T-helper 1 cell (primary cell): Measurements from ENCODE around the gene WASF3.
"Not testable (repeated sequence)": the region's sequence is repeated elsewhere in the genome, so short reads cannot be mapped to it uniquely, and the experiment has no call there.

Experiments
- DNase-seq, 5 donors: peaks; one replicate each; pipeline ENCODE4 v3.0.0-alpha.2; 2012 to 2020

Gene WASF3

DNA sequence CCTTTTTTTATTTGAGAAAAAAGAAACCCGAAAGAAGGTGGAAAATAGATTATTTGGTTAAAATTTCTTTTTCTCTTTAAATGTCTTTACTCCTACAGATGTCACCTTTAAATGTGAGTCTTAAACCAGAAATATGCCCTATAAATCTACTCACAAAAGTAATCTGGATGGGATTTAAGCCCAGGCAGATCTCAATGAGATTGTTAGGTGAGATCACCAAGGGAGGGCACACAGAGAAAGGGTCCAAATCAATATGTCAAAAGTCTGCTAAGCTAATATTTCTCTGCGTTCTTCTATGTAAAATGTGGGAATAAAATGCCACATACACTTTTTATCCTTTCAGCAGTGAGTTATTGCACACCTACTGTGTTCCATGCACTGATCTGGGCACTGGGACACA lies 32.9 kb downstream of the WASF3 start:
- DNase-seq = no peak

DNA sequence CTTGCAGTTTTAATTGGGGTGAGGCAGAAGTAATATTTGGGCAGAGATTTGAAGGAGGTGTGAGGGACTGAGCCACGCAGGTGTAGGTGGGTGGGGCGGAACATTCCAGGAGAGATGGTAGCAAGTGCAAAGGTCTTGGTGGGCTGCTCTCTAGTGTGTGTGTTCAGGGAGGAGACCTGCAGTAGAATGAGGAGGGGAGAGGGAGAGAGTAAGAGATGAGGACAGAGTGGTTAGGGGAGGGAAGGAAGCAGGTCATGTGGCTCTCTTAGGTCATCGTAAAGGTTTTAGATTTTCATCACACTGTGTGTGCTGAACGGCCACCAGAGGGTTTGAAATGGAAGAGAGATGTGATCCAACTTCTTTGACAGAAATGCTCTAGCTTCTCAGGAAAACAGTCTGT lies 33.5 kb downstream of the WASF3 start:
- DNase-seq = no peak

DNA sequence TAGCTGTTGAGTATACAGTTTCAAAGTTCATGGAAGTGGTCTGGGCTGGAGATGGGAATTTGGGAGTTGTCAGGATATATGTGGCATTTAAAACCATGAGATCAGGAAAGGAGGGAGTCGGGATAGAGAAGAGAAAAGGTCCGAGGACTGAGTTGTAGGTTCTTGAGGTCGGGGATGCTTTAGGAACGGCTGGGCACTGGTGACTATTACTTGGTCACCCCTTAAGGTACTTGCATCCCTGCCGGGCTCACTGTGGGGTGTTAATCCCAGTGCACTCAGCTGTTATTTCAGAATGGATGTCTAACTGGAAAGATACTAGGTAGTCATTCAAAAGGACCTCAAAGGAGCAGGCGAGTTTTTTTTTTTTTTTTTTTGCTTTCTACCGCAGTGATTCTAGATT lies 34.2 kb downstream of the WASF3 start:
- DNase-seq = no peak

DNA sequence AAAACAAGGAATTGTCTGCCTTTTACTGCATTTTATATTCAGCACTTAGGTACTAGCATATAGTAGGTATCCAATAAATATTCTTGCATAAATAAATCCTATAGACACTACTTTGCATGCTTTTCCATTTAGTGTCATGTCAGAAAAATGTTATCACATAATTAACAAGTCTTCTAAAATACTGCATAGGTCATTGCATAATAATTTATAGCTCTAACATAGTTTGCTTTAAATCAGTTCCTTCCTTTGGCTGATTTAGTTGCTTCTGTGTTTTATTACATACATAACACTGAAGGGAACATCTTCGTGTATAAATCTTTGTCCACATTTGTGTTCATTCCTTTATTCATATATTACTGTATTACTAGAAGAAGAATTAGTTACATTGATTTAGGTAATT lies 36.2 kb downstream of the WASF3 start:
- no peak for DNase-seq

DNA sequence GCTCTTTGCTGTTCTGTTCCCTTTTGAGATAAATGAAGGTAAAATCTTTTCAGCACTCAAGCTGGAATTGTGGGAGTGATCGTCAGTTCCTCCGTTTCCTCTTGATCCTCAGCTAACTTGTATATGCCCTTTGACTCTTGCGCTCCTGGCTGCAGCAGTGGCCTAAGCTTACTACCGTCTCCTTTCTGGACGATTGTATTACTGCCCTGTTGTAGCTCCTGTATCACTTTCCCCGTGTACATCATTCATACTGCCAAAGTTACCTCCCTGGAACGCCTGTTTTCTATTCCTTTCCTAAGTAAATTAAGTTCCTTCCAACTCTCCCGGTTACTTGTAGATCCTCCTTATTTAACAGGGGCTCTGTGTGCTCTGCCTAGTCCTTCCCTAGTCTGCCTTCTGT lies 36.9 kb downstream of the WASF3 start:
- DNase-seq = no peak

DNA sequence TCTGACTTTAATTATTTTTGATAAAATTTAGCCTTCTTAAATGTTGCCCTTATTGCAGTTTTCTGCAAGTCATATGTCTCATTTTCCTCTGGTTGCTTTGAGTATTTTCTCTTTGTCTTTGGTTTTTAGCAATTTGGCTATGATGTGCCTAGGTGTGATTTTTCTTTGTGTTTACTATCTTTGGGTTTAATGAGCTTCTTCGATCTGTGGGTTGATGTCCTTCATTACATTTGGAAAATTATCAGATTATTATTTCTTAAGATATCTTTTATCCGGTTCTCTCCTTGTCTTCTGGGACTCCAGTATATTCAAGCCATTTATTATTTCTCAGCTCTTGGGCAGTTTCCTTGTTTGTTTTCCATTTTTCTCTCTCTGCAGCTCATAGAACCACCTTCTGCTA lies 39.0 kb downstream of the WASF3 start:
- DNase-seq = no peak

DNA sequence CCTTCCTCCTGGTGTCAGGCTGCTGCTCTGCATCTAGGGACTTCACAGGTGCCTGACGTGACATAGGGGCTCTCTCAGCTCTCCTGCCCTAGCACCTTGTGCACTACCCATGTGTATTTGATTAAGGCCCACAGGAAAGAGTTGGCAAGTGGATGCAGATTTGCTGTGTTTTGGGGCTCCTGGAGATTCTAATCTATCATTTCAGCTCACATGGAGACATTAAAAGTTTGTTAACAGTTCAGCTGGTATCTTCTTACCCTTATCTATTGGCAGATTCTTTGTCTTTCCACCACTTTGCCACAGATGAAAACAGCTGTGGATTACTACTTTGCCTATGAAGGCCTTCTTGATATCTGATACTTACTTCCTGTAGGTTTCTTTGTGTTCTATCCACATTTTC lies 41.9 kb downstream of the WASF3 start:
- DNase-seq = no peak

DNA sequence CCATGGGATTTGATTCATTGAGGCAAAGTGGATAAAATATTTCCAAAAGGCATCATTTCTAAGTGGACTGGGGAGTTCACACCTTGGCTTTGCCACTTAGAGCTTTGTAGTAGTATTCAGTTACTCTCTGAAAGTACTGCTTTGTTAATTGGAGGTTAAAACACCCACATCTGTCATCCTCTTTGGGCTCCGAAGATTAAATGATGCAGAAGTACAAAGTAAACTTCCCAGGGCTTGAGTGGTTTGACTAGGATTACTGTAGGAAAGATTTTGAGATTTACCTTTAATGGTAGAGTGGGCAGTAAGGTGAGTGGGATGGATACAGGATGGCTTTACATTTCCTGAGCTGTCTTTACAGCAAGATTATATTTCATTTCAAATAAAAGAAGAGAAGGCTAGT lies 42.4 kb downstream of the WASF3 start:
- no peak for DNase-seq

DNA sequence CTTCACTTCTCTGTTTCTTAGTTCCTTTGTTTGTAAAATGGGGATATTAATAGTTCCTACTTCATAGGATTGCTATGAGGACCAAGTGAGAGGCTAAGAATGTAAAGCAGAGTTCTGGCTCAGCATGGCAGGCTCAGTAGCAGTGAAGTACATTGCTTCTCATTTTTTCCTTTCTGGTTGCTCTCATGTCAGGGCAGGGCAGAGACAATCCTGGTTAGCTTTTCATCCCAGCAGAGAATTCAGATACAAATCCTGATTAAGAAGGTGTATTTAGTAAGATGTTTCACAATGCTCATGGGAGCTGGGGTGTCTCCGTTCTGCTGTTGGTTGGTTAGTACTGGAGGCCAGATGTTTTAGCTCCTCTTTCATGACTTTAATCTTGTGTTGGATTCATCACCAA lies 42.9 kb downstream of the WASF3 start:
- no peak for DNase-seq

DNA sequence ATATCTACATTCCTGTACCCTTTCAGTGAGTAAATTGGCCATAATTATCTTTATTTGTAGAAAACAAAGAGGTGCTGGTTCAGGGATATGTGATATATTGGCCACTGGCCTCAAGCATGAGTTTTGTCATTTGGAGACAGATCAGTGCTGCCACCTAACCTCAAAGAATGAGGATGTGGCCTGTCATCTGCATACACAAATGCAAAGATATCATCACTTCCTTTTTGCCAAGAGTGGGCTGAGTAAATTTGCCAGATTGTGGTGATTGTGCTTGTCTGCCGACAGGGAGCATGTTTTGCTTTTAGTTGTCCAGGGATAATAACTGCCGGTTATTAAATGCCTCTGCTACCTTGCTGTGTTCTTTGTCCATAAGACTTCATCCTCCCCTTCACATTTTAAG lies 44.2 kb downstream of the WASF3 start:
- DNase-seq = peak in 1 of 5 donors; percentile 56

DNA sequence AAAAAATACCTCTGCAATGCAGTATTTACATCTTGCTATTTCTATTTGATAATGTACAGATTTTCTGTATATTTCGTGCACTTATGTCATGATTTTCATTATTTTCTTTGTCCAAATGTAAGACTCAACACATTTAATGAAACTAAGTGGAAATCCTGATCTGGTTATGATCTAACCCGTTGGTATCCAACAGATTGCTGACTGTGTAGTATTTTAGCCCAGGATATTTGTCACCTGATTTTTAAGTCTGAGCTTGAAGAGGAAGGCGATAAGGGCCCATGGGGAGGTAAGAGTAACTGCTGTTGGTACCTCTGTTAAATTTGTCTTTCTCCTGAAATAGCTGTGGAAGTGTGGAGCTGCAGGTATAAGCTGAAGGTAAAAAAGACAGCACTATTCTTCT lies 45.3 kb downstream of the WASF3 start:
- DNase-seq = no peak

DNA sequence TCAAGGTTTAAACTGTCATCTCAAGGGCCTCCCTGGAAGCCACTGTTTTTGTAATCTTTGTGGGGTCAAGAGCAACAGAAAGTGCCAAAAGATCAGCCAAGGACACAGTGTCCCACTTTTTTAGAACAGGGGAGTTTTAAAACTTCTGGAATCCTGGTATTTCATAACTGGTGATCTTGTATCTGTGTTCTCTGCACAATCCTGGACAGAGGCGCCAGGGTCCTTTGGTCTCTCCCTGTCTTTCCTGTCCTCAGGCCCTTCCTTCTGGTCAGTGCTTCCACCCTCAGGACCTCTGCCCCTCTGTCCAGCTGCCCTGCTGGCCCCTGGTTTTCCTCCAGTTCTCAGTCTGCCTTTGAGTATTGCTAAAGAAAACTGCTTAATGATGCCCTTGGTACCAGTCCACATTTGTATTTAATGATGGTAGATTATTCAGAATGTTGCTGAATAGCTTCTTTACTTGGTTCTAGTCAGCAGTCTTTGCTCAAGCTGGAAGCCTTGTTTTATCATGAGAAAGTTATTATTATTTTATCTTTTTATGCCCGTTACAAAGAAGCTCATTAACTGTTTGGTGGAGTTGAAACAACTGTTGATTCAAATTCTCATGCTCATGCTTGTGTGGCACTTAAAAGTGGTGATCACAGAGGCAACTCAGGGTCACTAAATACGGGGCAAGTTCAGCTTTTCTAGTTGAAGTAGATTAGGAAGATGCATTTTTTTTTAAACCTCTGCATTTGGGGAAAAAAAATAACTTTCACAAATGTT lies 47.5 kb downstream of the WASF3 start:
- DNase-seq = no peak

DNA sequence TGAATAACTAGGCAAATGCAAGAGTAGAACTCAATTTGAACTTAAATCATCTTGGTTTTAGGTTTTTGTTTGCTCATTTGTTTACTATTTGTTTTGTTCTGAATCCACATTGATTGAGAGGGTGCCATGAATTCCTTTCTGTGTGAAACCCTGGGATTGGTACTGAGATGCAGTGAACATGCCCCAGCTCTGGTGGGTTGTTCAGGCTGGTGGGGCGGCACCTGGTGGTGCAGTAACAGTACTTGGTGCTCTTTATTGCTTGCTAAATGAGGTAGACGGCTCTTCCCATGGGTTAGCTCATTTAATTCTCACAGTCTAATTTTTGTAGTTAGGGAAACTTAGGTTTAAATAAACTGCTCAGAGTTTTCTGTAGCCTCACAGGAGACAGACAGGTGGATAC lies 48.4 kb downstream of the WASF3 start:
- DNase-seq = no peak

DNA sequence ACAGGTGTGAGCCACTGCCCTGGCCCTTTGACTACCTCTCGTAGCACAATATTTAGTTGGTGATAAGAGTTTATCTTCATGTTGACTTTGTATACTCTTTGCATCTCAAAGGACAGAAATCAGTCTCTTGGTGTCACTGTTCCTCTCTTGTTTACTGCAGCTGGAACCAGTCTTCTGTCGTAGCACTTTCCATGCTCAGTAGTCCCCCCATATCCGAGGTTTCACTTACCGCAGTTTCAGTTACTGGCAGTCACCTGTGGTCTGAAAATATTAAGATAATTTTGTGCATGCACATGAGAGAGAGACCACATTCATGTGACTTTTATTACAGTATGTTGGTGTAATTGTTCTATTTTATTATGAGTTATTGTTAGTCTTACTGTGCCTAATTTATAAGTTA lies 49.1 kb downstream of the WASF3 start:
- no peak for DNase-seq

DNA sequence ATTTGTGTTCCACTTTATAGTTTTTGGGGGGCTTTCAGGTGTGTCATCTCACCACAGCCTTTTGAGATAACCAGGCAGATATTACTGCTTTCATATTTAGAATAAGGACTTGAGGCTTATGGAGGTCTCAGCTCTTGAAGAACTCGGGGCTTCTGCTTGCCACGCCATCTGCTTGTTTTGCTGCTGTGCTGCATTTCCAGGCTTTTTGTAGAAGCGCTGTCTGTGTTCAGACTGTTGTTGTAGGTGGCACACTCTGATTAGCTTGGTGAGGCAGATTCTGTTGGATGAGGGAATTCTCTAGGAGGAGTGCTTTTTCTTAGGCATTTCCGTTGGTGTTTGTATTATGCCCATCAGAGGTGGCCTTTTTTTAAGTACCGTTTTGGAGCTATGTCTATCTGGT lies 57.2 kb downstream of the WASF3 start:
- DNase-seq = no peak

DNA sequence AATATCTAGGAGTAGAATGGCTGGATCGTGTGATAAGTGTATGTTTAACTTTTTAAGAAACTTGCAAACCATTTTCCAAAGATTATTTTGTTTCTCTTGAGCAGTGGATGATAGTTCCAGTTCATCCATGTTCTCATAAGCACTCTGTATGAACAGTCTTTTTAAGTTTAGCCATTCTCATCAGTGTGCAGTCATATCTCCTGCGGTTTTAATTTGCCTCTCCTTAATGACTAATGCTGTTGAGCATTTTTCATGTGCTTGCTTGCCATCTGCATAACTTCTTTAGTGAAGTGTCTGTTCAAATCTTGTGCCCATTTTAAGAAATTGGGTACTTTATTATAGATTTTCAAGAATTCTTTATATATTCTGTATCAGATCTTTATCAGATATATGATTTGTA lies 58.6 kb downstream of the WASF3 start:
- no peak for DNase-seq

DNA sequence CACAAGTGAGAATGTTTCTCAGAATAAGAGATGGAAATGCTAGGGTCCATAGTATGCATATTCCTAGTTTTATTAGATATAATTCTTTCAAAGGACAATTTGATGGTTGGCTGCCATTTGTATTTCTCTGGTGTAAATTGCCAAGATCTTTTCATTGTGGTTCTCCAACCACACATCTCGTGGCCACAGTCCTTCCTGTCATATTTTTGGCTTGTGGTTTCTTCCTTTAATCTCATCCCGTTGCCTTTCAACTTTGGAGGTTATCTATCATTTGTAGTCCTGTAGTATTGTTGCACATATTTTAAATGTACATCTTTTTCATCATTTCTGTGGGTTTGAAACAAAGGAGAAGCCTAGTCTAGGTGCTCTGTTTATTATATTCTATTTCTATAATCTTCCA lies 61.2 kb downstream of the WASF3 start:
- DNase-seq = no peak

DNA sequence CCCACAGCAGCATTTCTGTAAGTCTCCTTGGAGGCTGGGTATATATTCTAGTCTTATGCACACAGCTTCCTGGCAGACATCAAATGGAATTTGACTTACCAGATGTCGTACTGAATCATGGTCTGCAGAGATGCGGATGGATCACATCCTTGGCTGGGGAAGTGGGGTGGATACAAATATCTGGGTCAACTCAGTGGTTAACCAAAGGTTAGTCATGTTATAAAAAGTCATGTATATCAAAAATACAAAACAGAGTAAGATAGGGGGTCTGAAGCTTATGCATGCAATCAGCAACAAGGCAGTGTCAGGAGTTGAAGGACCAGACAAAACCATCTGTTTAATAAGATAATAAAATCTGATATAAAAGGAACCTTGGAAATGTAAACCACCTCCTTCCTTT lies 61.9 kb downstream of the WASF3 start:
- DNase-seq = no peak

DNA sequence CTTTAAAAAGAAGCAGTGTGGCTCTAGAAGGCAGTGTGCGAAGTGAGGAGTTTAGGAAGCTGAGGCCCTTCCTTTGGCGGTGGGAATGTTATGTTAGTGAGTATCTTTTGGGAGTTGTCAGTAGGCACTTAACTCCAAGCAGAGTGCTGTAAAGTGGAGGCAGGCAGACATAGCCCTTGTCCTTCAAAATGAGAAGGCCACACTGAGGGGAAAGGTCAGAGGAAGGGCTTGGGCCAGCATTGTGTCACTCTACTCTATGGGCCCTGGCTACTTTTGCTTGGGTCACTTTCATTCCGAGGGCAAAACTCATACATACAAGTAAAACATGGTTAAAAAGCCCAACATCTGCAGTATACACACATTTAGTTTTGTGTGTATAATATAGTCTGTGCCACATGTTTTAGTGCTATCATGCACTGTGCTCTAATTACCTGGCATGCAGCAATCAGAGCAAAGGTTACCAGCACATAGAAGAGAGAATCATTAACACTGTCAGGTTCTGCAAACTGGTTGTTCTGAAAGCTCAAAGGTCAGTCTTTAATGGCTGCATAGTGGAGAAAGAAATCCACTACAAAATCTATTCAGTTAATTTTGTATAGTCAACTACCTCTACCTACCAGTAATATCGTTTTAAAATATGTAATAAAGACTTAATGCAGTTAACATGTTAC lies 64.4 kb downstream of the WASF3 start:
- DNase-seq = no peak

DNA sequence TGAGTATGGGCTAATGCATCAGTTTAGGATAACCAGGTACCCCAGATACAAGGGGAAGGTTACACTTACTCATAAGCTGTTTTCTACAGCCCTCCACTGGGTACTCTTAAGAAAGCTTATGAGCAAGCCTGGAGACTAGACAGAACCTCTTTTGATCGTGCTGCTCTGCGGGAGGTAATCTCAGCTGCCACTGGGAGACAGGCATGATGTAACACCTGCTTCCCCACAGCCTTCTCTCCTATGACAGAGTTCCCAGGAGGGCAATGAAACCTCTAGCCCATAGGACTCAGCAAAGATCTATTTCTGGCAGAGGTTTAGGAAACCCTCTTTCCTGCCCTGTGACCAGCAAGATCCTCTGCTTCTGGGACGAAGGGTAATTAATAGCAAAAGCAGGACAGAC lies 65.6 kb downstream of the WASF3 start:
- no peak for DNase-seq

DNA sequence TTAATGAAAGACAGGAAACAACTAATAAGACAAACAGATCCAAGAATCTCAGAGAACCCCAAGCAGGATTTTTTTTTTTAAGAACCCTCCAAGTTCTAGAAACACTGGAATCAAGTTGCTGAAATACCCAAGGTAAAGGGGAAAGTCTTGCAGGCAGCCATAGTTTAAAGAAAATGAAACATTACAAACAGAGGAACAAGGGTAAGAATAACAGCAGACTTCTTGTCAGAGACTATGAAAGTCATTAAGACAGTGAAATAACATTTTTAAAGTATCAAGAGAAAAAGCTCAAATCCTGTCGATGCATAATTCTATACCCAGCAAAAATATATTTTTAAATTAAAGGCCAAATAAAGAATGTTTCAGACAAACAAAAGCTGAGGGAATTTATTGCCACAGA lies 67.1 kb downstream of the WASF3 start:
- no peak for DNase-seq

DNA sequence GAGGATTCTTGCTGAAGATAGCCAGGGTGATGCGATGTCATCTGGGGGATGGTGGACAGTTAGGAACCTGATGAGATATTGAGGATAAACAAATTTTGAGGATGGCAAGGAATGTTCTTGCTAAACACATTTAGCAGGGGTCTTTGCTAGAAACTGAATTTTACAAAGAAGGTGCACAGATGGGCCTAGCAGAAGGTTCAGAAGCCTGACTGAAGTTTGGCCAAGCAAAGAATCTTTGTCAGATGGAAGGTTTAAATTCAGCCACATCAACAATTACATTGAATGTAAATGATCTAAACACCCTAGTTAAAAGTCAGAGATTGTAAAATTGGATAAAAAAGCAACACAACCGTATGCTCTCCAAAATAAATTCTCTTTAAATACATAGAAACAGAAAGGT lies 68.8 kb downstream of the WASF3 start:
- DNase-seq = no peak

DNA sequence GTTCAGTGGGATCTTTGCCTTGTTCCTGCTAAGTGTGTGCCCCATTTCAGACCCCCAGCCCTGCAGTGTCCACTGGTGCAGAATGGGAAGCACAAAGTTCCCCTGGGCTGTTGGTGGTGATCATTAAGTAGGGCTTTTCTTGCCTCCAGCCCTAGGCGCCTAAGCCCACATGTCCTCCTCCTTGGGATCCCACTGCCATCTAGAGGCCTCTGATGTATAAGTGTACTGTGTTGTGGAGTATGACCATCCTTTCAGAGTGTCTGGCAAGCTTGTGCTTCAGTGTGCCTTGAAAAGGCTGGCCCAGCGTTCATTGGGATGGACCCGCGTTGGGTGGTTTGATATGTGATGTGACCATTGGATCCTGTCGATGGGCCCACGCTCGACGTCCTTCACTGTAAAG lies 71.2 kb downstream of the WASF3 start:
- DNase-seq = no peak

DNA sequence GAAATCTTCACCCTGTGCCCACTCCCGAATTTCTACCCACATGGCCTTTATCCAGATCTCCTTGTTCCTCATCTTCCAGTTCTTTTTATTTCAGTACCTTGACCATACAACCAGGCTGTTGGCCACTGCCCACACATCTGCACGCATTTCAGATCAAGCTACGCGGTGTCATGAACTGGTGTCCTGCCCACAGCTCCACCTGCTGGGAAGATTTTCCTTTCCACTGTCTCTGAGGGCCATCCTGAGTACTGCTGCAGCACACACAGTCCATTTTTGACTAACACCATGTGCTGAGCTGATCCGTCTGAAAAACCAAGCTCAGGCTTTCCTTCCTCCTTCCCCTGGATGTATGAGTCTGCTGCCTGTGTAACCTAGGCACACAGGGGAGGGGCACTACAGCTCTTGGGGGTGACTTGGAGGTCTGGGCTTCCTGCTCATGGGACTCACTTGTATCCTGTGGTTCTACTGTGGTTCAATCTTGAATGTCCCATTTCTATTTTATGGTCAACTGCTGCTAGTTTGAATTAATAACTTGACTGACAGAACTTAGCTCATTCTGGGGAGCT lies 71.9 kb downstream of the WASF3 start:
- no peak for DNase-seq

DNA sequence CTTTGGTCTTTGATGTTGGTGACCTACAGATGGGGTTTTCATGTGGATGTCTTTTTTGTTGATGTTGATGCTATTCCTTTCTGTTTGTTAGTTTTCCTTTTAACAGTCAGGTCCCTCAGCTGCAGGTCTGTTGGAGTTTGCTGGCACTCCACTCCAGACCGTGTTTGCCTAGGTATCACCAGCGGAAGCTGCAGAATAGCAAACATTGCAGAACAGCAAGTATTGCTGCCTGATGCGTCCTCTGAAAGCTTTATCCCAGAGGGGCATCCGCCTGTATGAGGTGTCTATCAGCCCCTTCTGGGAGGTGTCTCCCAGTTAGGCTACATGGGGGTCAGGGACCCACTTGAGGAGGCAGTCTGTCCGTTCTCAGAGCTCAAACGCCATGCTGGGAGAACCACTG lies 78.2 kb downstream of the WASF3 start:
- not testable (repeated sequence) for DNase-seq
